Measurements from ENCODE around the gene TREM2.

Gene TREM2

GRCh38 chr6:41204156-41204555 is 41.2 kb upstream of the TREM2 start:
- no peak for TF ChIP-seq ESRRG (CRISPR knock-in tag; IDR thresholded peaks at IDR 0.05)
- TF ChIP-seq GLIS3 (CRISPR knock-in tag; IDR thresholded peaks at IDR 0.05) = no peak
- TF ChIP-seq OSR1 (CRISPR knock-in tag; IDR thresholded peaks at IDR 0.05) = no peak
- TF ChIP-seq CSDC2 (CRISPR knock-in tag; IDR thresholded peaks at IDR 0.05) = no peak
- TF ChIP-seq ZNF70 (CRISPR knock-in tag; IDR thresholded peaks at IDR 0.05) = no peak
- TF ChIP-seq ZFP3 (CRISPR knock-in tag; IDR thresholded peaks at IDR 0.05) = no peak
- no peak for TF ChIP-seq TCF4 (CRISPR knock-in tag; IDR thresholded peaks at IDR 0.05; ENCODE audit: borderline replicate concordance)
- no peak for TF ChIP-seq TSHZ2 (CRISPR knock-in tag; IDR thresholded peaks at IDR 0.05)
- TF ChIP-seq ZNF8 (CRISPR knock-in tag; IDR thresholded peaks at IDR 0.05) = no peak
- no peak for TF ChIP-seq SNAI2 (CRISPR knock-in tag; IDR thresholded peaks at IDR 0.05)
- TF ChIP-seq ZC3H10 (CRISPR knock-in tag; IDR thresholded peaks at IDR 0.05) = no peak
- no peak for TF ChIP-seq PPARA (CRISPR knock-in tag; IDR thresholded peaks at IDR 0.05; ENCODE audit: borderline replicate concordance)
- TF ChIP-seq ZFP30 (CRISPR knock-in tag; IDR thresholded peaks at IDR 0.05) = no peak
- TF ChIP-seq PATZ1 (CRISPR knock-in tag; IDR thresholded peaks at IDR 0.05; ENCODE audit: borderline replicate concordance) = no peak
- TF ChIP-seq ARNTL (CRISPR knock-in tag; IDR thresholded peaks at IDR 0.05; ENCODE audit: borderline replicate concordance, low read depth) = no peak
- TF ChIP-seq CSRNP3 (CRISPR knock-in tag; IDR thresholded peaks at IDR 0.05) = no peak
- TF ChIP-seq BACH2 (CRISPR knock-in tag; IDR thresholded peaks at IDR 0.05; ENCODE audit: borderline replicate concordance) = no peak
- TF ChIP-seq TOX (CRISPR knock-in tag; IDR thresholded peaks at IDR 0.05; ENCODE audit: borderline replicate concordance) = no peak
- ATAC-seq = no peak

- TF ChIP-seq ZFP30 (CRISPR knock-in tag; IDR thresholded peaks at IDR 0.05) (no peak), CSRNP3 (CRISPR knock-in tag; IDR thresholded peaks at IDR 0.05) (no peak), OSR1 (CRISPR knock-in tag; IDR thresholded peaks at IDR 0.05) (no peak), RARB (CRISPR knock-in tag; IDR thresholded peaks at IDR 0.05) (no peak), PATZ1 (CRISPR knock-in tag; IDR thresholded peaks at IDR 0.05; ENCODE audit: borderline replicate concordance) (no peak), GLIS3 (CRISPR knock-in tag; IDR thresholded peaks at IDR 0.05) (no peak), CREB5 (CRISPR knock-in tag; IDR thresholded peaks at IDR 0.05; ENCODE audit: low read depth) (no peak), BACH2 (CRISPR knock-in tag; IDR thresholded peaks at IDR 0.05; ENCODE audit: borderline replicate concordance) (no peak), TOX (CRISPR knock-in tag; IDR thresholded peaks at IDR 0.05; ENCODE audit: borderline replicate concordance) (no peak), ZC3H10 (CRISPR knock-in tag; IDR thresholded peaks at IDR 0.05) (no peak), ESRRG (CRISPR knock-in tag; IDR thresholded peaks at IDR 0.05) (no peak), ZNF70 (CRISPR knock-in tag; IDR thresholded peaks at IDR 0.05) (no peak), ZFP3 (CRISPR knock-in tag; IDR thresholded peaks at IDR 0.05) (no peak), PPARA (CRISPR knock-in tag; IDR thresholded peaks at IDR 0.05; ENCODE audit: borderline replicate concordance) (no peak)
- no peak for ATAC-seq
Measured at GRCh38 chr6:41201764-41202173, 38.9 kb upstream of the TREM2 start.

Data from SK-N-SH treated with all-trans-retinoic acid at 6 μM for 48 hours (cell line).